ENCODE measurements around the gene KCNK10.
A peak's percentile ranks its signal among the peaks of the same experiment; 100 is the strongest.

KCNK10 gene

DNA sequence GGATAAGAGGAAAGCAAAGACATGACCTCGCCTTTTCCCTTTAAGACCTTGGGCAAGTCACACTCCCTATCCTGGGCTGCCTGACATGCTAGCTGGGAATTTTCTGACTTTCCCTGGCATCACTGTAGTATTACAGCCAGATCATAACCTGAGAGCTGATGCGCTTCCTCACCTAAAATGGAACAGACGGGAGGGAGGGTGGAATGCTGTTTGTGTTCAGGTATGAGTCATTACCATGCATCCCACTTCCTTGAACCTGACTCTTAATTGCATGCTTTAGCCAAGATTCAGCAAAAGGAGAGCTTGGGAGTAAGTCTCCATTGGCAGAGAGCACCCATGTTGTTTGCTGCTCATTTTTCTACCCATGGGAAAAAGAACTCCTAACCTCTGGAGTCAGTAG is 156.5 kb downstream of the KCNK10 start:
- peaks cover 30% of the 10 kb centered on the region for H3K4me1 Mint-ChIP-seq

DNA sequence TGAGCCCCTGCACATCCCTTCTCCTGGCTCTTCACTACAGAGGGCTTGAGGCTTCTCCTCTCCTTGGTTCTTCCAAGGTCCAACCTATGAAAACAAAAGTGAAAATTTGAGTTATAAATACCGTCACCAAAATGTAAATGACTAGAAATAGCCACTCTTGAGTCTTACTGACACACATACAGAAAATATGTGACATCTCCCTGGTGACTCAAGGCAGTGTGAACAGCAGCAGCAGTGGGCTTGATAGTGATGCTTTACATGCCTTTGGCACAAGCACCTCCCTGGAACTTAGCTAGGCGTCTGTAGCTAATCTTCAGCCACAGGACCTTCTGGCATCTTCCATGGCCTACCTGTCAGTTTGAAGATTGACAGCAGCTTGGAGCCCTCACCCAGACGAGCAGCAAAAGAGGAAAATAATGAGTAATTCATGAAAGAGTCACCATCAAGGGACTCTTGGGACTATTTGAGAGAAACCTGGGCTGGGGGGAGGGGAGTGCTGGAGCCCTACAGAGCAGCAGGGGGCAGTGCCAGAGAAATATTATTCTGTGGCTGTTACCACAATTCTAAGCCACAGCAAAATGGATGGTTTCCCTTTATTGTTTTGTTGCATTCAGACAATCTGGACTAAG is 158.0 kb downstream of the KCNK10 start:
- ATAC-seq: peak; percentile 79
- no peaks in the 10 kb centered on the region for H3K9me3 Mint-ChIP-seq

More for the DNA sequence above, 156.5 kb downstream of the KCNK10 start:
- H3K36me3 Mint-ChIP-seq: no peaks in the 10 kb centered on the region
- DNase-seq (ENCODE audit: low spot score in 2 of 2): peak in 1 of 2 donors; percentile 32
- H3K4me3 Mint-ChIP-seq: no peak overlapping the region
- H3K27ac Mint-ChIP-seq: no peak overlapping the region
- no peaks in the 10 kb centered on the region for H3K9me3 Mint-ChIP-seq
- no peak for ATAC-seq

GRCh38 chr14:88163731-88164255 is 159.3 kb downstream of the KCNK10 start:
- Mint-ChIP-seq H3K4me3 (peak overlapping the region; percentile 3), H3K36me3 (no peaks in the 10 kb centered on the region), H3K27ac (peak overlapping the region; percentile 9), H3K9me3 (no peaks in the 10 kb centered on the region), H3K4me1 (peaks cover 30% of the 10 kb centered on the region)
- DNase-seq (ENCODE audit: low spot score in 2 of 2): peak in 1 of 2 donors; percentile 45
- ATAC-seq: peak; percentile 67

More for the DNA sequence above, 158.0 kb downstream of the KCNK10 start:
- Mint-ChIP-seq H3K4me3 (peak overlapping the region; percentile 52), H3K36me3 (no peaks in the 10 kb centered on the region), H3K27ac (peak overlapping the region; percentile 79), H3K4me1 (peaks cover 30% of the 10 kb centered on the region)
- peak in 1 of 2 donors; percentile 49 for DNase-seq (ENCODE audit: low spot score in 2 of 2)

DNA sequence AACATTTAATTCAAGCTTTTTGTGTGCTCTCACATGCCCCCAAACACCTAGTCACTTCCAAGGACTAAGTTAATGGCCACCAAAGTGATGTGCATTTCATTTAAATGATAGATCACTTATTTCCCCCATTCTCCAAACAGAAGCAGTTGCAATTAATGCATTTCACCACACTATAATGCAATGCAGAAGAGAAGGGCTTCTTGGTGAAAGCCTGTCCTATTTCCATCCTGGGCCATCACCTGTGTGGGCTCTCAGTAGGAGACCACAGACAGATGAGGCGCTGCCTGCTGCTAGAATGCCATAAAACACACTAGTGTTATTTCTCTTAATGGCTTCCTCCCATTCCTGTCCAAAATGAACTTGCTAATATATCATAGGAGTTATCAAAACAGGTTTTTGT is 166.9 kb downstream of the KCNK10 start:
- H3K4me3 Mint-ChIP-seq: no peak overlapping the region
- no peak for ATAC-seq
- no peaks in the 10 kb centered on the region for H3K36me3 Mint-ChIP-seq
- no peak overlapping the region for H3K27ac Mint-ChIP-seq
- H3K4me1 Mint-ChIP-seq: no peaks in the 10 kb centered on the region
- no peaks in the 10 kb centered on the region for H3K9me3 Mint-ChIP-seq
- DNase-seq (ENCODE audit: low spot score in 2 of 2): no peak

DNA sequence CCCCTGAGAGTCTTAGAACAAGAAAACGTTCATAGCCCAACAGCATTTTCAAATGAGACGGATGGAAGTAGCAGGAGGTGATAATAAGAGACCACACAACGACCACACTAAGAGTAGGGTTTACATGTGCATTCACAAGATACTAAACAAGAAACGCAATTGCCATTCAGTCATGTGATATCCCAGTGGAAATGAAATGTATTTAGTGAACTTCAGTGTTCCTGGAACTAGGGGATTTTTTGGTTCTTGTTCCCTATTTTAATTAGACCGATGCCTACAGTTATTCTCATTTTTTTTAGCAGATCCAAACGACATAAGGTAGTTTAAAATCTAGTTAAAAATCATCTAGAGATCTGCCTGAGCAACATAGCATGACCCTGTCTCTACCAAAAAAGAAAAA is 168.1 kb downstream of the KCNK10 start:
- Mint-ChIP-seq H3K4me3 (no peak overlapping the region), H3K27ac (no peak overlapping the region), H3K4me1 (no peaks in the 10 kb centered on the region), H3K36me3 (no peaks in the 10 kb centered on the region), H3K9me3 (no peaks in the 10 kb centered on the region)
- ATAC-seq (no peak), DNase-seq (ENCODE audit: low spot score in 2 of 2) (no peak)

- ATAC-seq: no peak
- H3K36me3 Mint-ChIP-seq: no peaks in the 10 kb centered on the region
- H3K4me3 Mint-ChIP-seq: no peak overlapping the region
- no peaks in the 10 kb centered on the region for H3K9me3 Mint-ChIP-seq
- H3K27ac Mint-ChIP-seq: no peak overlapping the region
- DNase-seq (ENCODE audit: low spot score in 2 of 2): no peak
- H3K4me1 Mint-ChIP-seq: no peaks in the 10 kb centered on the region
Measured at GRCh38 chr14:88154321-88154720, 168.7 kb downstream of the KCNK10 start.

GRCh38 chr14:88146881-88147649 is 176.0 kb downstream of the KCNK10 start:
- Mint-ChIP-seq H3K9me3 (no peaks in the 10 kb centered on the region), H3K4me3 (no peak overlapping the region), H3K27ac (no peak overlapping the region), H3K36me3 (no peaks in the 10 kb centered on the region), H3K4me1 (no peaks in the 10 kb centered on the region)
- DNase-seq (ENCODE audit: low spot score in 2 of 2) (no peak), ATAC-seq (peak; percentile 21)

- Mint-ChIP-seq H3K27ac (no peak overlapping the region), H3K4me1 (no peaks in the 10 kb centered on the region), H3K9me3 (no peaks in the 10 kb centered on the region), H3K4me3 (no peak overlapping the region), H3K36me3 (no peaks in the 10 kb centered on the region)
- DNase-seq (ENCODE audit: low spot score in 2 of 2): no peak
- ATAC-seq: no peak
Measured at GRCh38 chr14:88143810-88144209, 179.3 kb downstream of the KCNK10 start.

DNA sequence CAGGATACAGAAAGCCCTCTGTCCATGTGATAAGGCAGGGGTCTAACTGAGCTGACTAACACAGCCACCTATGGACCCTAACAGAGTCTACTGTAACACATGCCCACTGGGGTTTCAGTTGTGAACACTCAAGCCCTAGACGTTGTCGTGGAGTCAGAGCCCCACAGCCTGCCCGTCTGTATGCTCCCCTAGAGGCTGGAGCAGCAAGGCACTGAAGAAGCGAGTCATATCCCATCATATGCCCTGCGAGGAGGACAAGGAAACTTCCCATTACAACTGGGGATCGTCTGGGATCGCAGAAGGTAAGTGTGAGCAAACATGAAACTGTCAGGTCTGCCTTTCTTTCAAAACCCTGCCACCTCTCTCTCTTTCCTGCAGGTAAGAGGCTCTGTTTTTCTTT is 180.1 kb downstream of the KCNK10 start:
- no peak for ATAC-seq
- no peak for DNase-seq (ENCODE audit: low spot score in 2 of 2)
- Mint-ChIP-seq H3K4me3 (no peak overlapping the region), H3K27ac (no peak overlapping the region), H3K4me1 (no peaks in the 10 kb centered on the region), H3K36me3 (no peaks in the 10 kb centered on the region), H3K9me3 (no peaks in the 10 kb centered on the region)

DNA sequence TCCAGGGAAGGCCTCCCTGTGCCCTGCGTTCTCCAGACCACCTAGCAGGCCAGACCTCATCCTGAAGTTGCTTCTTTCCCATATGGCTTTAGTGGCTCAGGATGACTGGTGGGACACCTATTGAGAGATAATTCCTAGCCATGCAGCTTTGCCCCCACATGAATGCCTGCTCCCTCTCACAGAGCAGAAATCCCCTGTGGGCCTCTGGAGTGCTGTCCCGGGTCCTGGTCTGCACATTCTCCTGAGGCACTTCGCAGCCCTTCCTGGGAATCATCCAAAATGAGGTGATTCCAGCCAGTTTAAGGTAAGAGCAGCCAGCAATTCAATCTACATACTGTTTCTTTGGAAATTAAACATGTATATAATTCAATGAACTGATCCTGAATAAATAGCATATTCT is 182.2 kb downstream of the KCNK10 start:
- H3K27ac Mint-ChIP-seq: no peak overlapping the region
- ATAC-seq: no peak
- no peak for DNase-seq (ENCODE audit: low spot score in 2 of 2)
- H3K9me3 Mint-ChIP-seq: no peaks in the 10 kb centered on the region
- no peak overlapping the region for H3K4me3 Mint-ChIP-seq
- H3K4me1 Mint-ChIP-seq: no peaks in the 10 kb centered on the region
- H3K36me3 Mint-ChIP-seq: no peaks in the 10 kb centered on the region

- ATAC-seq (no peak), DNase-seq (ENCODE audit: low spot score in 2 of 2) (no peak)
- no peak overlapping the region for H3K27ac Mint-ChIP-seq
- H3K4me1 Mint-ChIP-seq: no peaks in the 10 kb centered on the region
- H3K36me3 Mint-ChIP-seq: no peaks in the 10 kb centered on the region
- peaks cover 5% of the 10 kb centered on the region for H3K9me3 Mint-ChIP-seq
- no peak overlapping the region for H3K4me3 Mint-ChIP-seq
Measured at GRCh38 chr14:88137327-88137726, 185.7 kb downstream of the KCNK10 start.
